IPS DF 4.7 (cell line): Measurements from ENCODE around the gene ASPSCR1.

Experiments
- DNase-seq: peaks from one replicate; pipeline ENCODE4 v3.0.0-alpha.2; 2013; ENCODE audit warnings: low spot score; ENCODE audit errors: extremely low read depth

The ASPSCR1 gene, protein sequence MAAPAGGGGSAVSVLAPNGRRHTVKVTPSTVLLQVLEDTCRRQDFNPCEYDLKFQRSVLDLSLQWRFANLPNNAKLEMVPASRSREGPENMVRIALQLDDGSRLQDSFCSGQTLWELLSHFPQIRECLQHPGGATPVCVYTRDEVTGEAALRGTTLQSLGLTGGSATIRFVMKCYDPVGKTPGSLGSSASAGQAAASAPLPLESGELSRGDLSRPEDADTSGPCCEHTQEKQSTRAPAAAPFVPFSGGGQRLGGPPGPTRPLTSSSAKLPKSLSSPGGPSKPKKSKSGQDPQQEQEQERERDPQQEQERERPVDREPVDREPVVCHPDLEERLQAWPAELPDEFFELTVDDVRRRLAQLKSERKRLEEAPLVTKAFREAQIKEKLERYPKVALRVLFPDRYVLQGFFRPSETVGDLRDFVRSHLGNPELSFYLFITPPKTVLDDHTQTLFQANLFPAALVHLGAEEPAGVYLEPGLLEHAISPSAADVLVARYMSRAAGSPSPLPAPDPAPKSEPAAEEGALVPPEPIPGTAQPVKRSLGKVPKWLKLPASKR

DNA sequence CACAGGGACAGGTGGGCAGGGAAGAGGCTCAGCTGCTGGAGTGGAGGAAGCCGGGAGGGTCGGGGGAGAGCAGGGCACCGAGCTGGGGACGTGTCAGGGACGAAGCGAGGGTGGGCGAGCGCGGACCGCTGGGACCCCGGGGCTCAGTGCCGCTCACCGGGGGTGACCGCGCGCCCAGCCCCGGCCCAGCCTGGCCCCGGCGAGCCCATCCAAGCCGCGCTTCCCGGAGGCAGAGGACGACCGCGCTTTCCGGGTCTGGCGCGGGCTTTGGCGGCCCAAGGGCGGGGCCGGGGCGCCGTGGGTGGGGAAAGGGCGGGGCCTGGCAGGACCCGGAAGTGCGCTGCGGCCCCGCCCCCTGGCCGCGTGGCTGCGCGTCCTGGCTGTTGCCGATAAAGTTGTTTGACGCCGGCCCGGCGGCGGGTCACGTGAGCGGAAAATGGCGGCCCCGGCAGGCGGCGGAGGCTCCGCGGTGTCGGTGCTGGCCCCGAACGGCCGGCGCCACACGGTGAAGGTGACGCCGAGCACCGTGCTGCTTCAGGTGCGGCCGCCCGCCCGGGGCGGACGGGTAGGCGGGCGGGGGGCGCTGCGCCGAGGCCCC is at the start of gene ASPSCR1:
ASPSCR1 (plus strand) TSS at position 419 of the 598 bp plus-strand sequence; CDS start at position 437, 18 bp downstream.
- no peak for DNase-seq

DNA sequence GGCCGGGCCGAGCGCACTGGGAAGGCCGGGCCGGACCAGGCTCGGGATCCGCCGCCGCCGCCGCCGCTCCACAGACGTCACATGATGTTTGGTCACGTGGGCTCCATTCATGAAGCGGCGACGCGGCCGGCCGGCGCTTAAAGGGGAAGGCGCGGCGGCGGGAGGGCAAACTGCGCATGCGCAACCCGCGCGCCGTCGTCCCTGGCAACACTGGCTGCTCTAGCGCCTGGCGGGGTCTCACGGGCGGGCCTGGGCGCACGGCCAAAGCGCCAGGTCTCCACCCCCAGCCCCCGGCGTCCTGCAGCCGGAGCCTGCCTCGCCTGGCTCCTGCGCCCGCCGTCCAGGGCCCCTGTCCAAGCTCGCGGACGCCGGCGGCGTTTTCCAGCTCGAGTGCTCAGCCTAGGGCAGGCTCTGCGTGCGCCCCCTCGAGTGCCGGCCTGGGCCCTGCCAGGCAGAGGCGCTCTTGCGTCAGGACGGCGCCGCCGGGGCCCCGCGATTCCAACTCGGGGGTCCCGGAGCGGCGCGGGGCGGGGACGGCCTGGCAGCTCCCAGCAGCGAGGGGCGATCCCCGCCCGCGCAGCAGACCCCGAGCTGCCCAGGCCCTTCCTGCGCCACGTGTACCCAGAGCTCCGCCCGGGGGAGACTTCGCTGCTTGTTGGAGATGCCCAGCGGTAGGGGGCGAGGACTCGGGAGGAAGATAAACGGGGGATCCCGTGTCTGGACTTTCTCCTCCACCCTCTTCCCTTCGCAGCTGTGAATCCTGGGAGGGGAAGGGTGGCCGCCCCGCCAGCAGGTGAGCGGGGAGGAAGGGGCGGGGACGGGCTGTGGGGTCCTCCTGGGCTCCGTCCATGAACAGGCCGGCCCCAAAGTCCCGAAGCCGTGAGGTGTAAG is 49.5 kb upstream of the ASPSCR1 start, which contains the start of gene MAFG:
MAFG (minus strand) TSS at position 83 of the 891 bp plus-strand sequence. CDS start 4,550 bp downstream, outside the sequence.
- DNase-seq, result no peak

DNA sequence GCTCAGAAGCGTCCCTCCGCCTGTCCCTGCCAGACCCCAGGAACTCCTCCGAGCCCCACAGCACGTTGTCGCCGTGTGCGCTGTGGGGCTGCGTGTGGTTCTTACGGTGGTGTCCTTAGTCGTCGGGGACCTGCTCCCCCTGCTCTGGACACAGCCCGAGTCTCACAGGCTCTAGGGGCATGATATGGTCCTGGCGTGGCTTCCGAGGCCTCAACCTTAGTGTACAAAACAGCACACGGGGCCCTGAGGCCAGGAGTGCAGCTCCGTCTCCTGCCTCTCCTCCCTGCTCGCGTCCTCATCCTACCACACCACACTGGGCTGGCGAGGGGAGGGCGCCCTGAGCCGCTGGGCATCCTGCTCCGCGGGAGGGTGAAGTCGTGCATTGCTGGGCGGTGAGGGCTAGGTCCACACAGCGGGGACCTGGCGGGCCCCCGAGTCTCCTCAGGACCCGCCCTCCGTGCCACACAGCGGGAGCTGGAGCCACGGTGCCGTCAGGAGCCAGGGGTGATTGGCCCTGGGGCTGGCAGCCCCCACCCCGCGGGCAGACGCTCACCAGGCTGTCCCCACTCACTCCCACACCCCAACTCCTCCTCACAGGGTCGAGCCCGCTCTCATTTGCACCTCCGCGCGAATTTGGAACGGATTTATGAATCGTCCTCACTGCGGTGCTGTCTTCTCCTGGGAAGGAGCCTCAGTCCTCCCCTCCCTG is 48.7 kb upstream of the ASPSCR1 start:
- DNase-seq, result no peak

DNA sequence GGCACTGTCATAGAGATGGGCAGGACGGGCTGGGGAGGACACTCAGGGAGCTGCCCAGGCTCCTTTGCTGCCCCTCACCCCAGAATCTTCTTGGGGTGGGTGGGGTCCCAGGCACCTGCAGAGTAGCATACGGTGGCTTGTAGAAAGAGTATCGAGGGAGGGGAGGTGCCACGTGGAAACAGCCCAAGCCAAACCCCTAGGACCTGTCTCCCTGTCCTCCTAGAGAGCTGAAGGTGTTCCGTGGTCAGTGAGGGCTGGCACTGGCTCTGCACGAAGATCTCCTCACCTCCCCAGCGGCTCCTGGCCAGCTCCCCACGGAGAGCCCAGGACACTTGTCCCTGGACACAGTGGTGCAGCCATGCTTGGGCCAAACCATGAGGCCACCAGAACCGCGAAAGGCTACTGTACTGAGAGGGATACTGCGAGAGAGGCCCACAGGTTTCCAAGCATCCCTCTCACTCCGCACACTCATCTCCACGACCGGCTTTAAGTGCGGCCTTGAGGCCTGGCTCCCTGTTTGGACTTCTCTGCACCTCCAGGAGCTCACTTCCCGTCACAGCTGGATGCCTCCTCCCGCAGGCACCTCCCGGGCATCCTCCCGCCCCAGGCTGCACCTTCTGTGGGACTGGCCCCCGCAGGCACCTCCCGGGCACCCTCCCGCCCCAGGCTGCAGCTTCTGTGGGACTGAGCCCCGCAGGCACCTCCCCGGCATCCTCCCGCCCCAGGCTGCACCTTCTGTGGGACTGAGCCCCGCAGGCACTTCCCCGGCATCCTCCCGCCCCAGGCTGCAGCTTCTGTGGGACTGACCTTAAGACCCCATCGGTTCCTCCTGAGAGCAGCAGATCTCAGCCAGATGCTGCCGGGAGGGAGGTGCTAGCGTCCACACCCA is 47.9 kb upstream of the ASPSCR1 start:
- no peak for DNase-seq

DNA sequence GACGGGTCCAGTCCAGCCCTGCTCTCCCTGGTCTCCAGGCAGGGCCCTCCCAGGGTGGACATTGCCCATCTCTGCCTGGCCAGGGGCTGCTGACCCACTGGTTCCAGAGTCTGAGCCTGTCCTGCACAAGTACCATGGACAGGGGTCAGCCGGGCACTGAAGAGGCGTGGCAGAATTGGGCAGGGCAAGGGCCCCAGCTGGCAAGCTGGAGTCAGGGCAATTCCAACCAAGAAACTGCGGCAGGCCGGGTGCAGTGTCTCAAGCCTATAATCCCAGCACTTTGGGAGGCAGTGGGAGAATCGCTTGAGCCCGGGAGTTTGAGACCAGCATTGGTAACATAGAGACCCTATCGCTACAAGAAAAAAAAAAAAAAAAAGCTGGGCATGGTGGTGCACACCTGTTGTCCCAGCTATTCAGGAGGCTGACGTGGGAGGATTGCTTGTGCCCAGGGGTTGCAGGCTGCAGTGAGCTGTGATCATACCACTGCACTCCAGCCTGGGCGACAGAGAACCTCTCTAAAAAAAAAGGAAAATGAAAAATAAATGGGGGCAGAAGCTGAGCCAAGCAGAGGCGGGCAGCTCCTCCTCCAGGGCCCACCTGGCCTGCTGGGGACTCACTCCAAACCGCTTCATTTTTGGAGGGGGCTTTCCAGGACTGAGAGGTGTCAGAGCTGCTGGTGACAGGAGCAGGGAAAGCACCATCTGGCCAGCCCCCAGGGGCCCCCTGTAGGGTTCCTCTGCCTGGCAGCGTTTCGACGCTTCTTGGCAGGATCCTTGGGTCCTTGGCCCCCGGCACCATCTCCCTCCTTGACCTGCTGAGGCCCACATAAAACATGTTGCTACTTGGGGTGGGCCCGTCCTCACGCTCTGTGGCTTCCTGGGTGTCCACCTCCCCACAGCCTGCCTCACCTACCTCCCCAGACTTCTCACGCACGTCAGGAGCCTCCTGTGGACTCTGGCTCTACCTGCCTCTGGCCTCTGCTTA is 47.0 kb upstream of the ASPSCR1 start:
- DNase-seq, result no peak

DNA sequence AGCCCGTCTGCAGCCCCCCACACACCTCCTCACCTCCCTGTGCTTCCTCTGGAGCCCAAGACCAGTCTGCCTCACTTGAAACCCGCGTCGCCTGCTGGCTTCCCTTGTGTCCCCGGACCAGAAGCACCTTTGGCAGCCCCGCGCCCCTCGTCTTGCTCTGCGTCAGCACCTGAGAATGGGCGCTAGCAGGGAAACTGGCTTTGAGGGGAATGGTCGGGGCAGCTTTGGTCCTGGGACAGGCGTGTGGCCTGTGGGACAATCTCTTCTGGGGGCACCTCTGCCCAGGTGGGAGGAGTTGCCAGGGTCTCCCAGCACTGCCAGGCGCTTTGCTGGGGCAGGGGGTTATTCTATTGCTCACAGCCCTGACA is 46.3 kb upstream of the ASPSCR1 start:
- no peak for DNase-seq

DNA sequence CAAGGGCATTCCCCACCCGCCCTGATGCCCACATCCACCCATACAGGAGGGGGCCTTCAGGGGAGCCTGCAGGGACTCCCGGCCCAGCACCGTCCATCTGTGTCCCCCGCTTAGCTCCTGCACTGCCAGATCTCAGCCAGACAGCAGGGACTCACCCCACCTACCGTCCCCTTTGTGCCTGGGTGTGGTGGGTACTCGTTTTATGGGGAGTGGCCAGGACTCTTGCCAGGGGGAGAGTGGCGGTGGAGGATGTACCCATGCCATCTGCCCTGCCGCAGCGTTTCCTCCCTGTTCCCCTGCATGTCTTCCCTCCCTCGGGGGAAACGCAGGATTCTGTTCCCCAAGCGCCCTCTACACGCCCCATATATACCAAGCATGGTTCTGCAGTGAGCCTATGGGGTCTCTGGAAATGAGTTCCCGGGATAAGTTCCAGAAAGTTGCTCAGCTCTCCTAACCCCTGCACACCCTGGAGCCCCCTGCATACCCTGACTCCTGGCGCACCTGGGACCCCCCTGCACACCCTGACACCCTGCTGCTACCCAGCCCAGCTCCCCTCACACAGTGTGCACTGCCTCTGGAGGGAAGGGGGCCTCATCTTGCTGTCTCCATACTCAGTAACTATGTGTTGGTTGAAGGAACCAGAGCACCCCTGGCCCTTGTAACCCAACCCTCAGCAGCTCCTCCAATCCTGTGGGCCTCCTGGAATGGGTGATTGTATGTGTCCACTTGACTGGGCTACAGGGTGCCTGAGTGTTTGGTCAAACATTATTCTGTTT is 45.7 kb upstream of the ASPSCR1 start:
- DNase-seq, result no peak

DNA sequence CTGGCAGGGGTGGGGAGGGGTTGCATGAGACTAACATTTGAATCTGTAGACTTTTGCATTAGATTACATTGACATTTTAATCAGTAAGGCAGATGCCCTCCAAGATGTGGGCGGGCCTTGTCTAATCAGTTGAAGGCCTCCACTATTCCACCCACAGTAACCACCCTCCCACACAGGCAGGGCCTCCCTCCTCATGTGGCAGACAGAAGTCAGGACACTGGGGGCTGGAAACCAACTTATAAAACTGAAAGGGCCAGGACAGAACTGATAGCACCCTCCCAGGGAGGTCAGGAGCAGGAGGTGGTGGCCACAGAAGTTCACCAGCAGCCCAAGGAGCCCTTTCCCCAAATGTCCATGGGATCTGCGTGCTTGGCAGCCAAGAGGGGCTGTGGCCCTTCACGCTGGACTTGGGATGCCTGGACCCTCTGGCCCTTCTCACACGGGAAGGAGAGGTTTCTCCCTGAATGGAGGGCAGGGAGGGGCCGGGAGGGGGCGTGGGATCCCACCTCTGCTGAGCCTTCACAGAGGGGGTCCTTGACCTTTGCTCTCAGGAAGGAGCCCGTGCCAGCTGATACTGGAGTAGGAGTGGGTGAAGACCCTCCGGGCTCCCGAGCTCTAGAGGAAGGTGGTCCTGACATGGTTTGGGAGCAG is 45.0 kb upstream of the ASPSCR1 start:
- DNase-seq, result no peak

DNA sequence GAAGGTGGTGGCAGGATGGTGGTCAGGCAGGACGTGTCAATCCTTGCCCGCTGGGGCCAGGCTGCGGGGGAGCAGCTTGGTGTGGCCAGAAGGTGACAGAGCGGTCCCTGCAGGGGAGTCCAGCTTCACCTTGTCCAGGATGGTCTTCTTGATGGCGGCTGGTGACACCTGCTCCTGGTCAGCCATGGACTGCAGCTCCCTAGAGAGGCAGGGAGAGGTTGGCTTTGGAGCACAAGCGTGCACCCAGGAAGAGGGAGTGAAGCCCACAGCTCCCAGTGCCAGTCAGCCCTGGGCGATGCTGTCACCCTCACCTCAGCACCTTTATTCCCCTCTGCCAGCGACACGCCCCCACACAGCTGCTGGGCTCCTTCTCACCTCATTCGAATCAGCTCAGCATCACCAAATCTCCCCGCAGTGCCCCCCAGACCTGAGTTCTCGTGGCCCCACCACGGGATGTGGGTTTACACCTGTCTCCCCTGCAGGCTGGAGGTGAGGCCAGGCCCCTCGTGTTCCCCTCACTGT is 44.2 kb upstream of the ASPSCR1 start:
- DNase-seq, result no peak

DNA sequence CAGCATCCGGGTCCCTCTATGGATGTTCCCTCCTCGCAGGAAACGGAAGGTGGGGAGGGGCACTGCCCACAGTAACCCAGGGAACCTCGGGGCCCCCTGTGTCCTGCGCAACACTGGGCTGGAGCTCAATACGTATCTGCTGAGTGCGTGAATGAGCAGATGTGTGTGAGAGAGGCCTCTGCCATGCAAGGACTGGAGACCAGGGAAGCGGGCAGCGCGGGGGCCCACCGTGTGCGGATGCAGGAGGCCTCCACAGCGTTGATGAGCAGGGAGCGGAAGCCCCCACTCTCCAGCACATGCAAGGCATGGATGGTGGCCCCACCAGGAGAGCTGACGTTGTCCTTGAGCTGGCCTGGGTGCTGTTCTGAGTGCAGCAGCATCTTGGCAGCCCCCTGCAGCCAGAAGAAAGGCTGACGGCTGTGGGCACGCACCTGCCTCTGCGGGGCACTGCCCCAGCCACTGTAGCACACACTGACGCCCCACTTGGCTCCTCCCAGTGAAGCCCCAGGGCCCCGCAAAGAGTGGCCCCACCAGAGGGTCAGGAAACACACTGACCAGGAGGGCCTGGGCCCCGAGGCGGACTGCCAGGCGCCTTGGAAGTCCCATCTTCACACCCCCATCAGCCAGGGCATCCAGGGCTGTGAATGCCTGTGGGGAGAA is 43.2 kb upstream of the ASPSCR1 start:
- DNase-seq, result no peak

DNA sequence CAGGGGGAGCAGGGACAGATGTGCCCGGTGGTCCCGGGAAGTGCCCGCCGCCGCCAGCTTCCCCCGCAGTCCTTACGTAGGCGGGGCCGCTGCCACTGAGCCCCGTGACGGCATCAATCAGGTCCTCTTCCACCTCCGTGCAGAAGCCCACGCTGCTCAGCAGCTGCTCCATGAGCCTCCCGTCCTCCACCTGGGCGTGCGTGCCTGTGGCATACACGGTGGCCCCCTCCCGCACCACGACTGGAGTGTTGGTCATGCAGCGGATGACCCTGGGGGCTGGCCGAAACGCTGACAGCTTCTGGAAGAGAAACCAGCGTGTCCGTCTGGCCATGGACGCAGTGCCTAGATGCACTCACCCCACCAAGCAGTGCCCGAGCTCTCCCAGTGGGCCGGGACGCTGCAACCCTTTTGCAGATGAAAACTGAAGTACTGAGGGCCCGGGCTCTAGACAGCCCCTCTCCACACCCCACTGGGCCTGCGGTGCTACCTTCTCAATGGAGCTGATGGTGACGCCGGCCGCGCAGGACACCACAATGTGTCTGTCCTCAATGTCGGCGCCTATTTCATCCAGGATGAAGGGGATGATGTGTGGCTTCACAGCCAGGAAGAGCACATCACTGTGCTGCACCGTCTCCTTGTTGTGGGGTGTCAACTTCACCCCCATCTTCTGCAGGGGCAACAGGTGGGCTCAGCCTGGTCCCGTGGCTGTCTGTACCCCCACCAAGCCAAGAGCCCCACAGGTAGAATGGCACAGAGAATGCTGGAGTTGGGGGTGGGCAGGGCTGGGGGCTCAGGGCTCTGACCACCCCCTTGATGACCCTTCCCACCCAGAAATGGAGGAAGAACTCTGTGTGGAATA is 42.4 kb upstream of the ASPSCR1 start:
- DNase-seq, result no peak

DNA sequence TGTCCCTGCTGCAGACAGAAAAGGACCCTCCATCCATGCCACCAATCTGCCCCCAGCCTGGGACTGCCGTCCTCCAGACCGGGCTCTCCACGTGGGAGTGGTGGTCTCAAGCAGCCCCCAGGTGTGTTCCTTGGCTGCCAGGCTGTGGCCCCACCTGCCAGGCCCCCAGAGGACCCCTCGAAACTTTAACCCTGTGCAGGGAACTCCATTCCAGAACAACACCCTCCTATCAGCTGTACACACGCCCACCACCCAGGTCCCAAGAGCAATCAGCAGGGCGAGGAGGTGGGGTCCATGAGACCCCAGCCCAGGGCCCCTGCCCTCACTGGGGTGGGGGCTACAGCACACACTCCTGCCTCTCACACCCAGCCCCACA is 41.7 kb upstream of the ASPSCR1 start:
- no peak for DNase-seq

DNA sequence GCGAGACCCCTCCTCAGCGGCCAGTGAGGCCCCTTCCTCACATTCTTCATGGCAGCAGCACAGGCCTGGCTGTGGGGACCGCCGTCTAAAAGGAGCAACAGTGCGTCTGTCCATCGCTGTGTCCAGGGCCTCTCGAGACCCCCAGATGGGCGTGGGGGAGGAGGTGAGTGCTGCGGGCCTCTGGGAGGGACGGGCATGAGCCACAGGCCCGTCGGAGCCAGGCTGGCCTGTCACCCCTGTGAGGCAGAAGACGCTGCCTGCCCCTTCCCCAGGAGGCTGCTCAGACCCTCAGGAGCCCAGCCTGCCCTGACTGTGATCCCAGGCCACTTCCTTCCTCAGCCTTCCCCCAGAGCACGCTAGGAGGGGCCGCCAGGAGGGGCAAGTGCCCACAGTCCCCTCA is 38.2 kb upstream of the ASPSCR1 start:
- no peak for DNase-seq

DNA sequence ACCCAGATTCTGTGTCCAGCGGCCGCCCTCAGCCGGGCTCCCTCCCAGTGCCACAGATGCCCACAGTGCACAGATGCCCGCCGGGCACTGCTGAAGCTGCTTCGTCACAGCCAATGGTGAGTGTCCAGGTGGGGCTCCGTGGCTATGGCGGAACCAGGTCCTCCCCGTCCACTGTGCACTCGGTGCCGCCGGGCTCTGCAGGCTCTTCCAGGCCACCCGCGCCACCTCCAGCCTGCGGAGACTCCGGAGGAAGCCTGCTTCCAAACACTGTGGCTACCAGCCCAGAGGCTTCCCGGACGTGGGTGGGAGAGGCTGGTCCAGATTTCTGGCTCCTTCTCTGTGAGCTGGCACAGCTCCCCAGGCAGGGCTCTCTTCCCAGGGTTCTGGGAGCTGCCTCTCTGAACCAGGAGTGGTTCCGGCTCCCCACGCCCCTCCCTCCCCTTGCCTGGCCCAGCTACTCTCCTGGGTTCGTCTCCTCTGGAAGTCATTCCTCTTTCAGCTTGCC is 37.5 kb upstream of the ASPSCR1 start:
- DNase-seq, result no peak
